HG03442 (cell line): ENCODE measurements around the gene SDCCAG8.
A peak's percentile ranks its signal among the peaks of the same experiment; 100 is the strongest.

Experiments used
- ATAC-seq: cut with Tn5 transposase; IDR thresholded peaks from one replicate; pipeline ENCODE4 v1.9.1; 2021; ENCODE audit warnings: mild to moderate bottlenecking, moderate library complexity; ENCODE audit not compliant: unreplicated experiment

SDCCAG8 gene

DNA sequence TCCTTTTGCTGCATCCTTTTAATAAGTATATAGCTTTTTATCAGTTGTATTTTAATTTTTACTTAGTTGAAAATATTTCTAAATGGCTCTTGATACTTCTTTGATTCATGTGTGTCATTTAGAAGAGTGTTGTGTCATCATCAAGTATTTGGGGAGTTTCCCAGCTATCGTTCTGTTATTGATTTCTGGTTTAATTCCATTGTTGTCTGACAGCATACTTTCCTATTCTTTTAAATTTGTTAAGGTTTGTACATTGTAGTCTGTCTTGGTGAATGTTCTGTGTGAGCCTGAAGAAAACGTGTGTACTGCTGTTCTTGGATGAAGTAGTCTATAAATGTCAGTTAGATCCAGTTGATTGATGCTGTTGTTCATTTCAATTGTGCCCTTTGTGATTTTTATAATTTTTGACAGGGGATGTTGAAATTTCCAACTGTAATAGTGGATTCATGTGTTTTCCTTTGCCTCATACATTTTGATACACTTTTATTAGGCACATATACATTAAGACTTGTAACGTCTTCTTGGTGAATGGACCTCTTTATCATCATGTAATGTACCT lies 24.8 kb downstream of the SDCCAG8 start:
- ATAC-seq, result no peak

DNA sequence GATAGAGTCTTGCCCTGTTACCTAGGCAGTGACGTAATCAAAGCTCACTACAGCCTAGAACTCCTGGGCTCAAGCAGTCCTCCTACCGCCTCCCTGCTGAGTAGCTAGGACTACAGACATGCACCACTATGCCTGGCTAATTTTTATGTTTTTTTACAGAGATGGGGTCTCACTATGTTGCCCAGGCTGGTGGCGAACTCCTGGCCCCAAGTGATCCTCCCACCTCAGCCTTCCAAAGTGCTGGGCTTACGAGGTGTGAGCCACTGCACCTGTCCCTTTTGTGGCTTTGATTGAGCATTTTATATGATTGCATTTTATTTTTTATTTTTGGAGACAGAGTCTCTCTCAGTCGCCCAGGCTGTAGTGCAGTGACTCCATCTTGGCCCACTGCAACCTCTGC lies 25.8 kb downstream of the SDCCAG8 start:
- no peak for ATAC-seq

DNA sequence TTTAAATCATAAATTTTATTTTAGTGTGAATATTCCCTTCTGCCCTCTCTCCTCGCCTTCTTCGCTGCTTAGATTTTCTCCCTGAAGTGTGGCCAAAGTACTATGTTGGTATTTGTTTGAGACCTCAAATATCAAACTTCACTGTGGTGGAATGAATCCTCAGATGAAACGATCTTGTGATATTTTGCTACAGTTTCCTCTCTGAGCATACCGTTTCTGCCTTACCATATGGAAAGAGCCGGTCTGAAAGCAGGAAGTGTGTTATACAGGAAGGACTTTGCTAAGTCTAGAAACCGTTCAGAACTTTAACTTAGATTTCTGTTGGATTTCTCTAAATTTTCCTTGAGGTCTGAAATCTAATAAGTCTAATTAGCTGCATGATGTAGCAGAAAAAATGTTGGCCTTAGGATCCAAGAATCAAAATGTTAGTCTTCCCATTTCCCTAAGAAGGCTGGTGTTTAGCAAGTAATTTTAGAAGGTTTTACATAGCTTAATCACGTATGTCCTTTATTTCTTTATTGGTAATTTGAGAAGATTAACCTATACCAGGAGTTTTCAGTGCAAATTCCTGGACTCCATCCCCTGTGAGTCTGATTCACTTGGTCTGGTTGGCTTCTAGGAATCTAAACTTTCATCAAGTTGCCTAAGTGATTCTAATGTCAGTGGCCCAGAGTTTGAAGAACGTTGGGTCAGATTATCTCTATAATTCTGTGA lies 30.7 kb downstream of the SDCCAG8 start:
- no peak for ATAC-seq

DNA sequence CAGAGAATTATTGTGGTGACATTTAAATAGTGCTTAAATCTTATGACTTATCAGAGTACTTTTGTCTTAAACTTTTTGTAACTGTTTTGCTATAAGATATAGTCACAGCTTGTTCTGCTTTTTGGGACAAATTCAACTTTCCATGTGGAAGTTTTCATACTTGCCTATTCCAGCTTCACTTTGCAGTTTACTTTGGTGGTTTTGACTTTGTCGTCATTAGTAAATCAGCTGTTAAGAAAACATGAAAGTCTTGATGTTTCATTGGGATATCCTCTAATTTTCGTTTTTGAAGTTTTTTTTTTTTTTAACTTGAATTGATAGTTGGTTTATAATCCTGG lies 31.3 kb downstream of the SDCCAG8 start:
- ATAC-seq, result no peak

DNA sequence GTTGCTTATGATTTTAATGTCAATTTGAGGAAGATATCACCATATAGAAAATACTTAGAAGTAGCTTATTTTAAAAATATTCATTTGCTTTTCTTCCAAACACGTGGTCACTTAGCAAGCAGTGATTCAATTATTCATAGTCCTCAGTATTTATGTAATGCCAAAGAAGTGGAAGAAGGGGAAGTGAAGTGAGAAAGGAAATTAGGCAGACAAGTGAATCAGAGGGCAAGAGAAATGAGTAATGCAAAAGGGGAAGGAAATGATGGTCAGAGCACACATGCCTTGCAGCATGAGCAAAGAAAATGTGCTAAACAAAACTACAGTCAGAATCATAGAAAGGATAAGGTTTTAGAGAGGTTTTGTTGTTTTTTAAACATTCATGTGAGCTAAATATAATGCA lies 31.8 kb downstream of the SDCCAG8 start:
- ATAC-seq, result peak; percentile 99

DNA sequence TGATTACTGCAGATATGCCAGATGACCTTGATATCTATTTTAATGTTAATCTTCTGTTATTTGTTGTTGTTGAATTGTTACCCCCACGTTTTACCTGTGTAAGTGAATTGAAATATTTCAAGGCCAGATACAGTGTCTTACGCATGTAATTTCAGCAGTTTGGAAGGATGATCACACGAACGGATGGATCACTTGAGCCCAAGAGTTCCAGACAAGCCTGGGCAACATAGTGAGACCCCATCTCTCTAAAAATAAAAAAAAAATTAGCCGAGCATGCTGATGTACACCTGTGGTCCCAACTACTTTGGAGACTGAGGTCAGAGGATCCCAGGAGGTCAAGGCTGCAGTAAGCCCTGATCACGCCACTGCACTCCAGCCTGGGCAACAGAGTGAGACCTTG lies 32.2 kb downstream of the SDCCAG8 start:
- no peak for ATAC-seq

DNA sequence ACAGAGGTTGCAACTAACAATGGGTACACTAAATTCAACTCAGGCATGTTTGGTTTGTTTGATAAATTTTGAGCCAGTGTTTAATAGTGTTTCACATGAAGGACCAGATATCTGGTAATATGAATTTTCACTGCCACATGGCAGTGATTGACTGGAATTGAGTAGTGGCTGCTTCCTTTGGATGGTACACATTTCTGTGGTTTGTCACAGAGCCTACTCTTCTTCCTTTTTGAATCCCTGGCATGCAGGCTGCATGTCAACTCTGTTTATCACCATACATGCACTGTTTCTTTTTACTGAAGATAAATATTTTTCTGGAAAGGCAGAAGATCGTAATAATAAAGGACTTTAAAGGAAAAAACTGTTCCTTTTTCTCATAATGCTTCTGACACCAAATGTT lies 35.5 kb downstream of the SDCCAG8 start:
- no peak for ATAC-seq

DNA sequence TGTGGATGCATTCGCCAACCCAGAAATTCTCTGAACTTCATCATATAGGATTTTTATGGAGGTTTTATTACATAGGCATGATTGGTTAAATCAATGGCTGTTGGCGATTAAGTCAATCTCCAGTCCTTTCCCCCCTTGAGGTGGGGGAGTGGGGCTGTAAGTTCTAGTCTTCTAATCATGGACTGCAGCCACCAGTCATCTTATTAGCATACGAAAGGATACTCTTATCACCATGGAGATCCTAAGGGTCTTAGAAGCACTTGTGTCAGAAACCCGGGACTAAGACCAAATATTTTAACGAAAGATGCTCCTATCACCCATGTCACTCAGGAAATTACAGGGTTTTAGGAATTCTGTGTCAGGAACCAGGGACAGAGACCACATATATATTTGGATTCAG lies 36.3 kb downstream of the SDCCAG8 start:
- no peak for ATAC-seq

DNA sequence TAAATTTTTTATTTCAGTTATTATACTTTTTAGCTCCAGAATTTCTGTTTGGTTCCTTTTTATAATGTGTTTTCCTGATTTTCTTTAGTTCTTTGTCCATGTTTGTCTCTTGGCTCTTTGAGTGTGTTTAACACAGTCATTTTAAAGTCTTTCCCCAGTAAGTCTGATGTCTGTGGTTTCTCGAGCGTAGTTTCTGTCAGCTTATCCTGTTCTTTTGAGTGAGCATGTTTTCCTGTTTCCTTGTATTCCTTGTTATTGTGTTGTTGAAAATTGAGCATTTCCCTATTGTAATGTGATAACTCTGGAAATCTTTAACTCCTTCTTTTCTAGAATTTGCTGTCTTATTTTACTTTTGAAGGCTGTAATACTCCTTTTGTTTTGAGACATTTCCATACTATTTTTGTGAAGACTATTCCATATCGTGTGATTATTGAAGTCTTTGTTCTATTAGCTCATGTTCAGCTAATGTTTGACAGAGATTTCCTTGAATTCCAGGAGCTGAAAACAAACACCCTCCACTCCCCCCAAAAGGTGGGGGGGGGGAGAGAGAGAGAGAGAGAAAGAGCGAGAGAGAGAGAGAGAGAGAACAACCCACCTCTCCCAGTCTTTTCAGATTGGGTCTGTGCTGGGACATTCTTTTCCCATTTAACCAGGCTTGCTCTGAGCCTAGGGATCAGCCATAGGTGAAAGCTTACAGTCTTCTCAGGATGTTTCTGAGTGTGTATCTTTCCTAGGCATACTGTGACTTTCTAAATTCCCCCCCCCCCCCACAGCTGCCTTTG lies 38.3 kb downstream of the SDCCAG8 start:
- ATAC-seq, result no peak

DNA sequence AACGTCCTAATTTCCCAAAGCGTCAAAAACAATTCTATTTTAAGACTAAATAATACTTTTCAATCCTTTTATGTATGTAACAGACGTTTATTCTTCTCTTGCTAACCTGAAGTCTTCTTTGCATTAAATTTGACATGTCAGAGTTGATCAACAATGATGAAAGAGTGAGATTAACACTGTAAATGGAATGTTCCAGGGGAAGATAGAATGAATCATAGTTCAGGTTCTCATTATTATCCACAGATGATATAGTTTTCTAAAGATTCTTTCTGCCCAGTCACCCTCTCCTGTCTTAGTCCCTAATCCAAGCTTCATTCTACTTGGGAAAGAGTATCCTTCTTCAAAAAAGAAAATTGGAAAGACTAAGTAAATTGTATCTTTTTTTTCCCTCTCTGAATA lies 38.9 kb downstream of the SDCCAG8 start:
- ATAC-seq, result no peak

DNA sequence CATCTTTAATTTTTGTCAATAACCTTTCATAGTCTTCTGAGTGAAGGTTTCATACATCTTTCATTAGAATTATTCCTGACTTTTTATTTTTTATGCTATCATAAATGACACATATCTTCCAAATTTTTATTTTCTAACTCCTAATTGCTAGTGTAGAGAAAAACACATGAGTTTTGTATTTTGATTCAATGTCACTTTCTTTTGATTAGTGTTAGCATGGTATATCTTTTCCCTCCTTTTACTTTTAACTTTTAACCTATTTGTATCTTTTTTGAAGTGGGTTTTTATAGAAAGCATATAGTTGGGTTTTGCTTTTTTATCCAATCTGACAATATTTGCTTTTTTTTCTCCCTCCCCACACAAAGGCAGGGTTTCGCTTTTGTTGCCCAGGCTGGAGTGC lies 43.2 kb downstream of the SDCCAG8 start:
- no peak for ATAC-seq

DNA sequence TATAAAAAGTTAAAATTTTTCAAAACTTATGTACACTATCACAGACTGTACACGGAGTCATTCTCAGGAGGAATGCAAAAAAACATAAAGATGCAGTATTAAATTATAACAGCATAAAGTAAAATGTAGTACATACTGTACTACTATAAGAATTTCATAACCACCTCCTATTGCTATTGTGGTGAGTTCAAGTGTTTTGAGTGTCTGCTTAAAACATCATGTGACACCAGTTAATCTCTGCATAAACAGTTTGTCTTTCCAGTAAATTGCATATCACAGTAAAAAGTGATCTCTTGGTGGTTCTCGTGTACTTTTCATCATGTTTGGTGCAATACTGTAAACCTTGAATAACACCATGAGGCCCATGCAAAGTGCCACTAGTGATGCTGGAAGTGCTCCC lies 45.2 kb downstream of the SDCCAG8 start:
- no peak for ATAC-seq

DNA sequence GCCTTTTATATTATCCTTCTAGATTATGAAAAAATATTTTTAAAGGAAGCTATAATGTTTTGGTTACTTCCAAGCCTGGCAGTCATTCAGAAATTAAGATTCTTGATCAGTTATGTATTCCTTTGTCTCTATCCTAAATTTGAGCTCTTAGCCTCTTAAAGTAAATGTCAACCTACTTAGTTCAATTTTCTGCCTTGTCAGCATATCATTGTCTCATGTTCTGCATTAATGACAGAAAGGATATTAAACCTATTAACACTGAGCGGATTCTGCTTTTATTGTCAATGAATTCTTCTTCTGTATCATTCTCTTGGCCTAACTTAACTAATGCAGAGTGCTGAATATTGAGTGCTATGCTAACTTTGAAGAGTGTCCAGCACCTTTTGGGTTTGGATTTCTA lies 56.0 kb downstream of the SDCCAG8 start:
- ATAC-seq, result no peak

DNA sequence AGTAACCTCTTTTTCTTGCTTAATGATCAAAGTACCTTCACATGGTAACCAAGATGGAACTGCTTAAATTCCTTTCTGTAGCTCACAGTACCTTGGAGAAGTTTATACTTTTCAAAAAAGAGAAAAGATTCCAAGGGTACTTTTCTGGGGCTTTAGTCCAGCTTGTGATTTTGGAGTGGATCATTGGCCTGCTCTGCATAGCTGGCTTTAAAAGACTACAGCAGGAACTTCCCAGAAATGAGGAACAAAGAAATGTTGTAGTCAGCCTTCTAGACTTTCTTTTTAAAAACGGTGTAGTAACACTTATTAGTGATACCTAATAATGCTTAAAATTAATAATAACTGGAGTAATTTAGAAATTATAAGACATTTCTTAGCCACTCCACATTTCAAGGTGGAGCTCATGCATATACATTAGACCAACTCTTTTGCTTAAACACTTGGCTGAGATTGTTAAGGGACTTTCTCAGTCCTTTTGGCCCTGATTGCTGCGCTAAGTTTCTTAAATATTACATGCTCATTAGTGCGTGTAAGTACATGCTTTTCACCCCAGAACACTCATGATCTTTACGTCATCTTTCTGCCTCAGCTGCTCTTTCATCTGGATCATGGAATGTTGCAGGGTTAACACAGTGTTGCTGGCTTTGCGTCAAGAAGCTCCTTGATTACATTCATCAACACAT lies 57.3 kb downstream of the SDCCAG8 start:
- peak; percentile 21 for ATAC-seq

DNA sequence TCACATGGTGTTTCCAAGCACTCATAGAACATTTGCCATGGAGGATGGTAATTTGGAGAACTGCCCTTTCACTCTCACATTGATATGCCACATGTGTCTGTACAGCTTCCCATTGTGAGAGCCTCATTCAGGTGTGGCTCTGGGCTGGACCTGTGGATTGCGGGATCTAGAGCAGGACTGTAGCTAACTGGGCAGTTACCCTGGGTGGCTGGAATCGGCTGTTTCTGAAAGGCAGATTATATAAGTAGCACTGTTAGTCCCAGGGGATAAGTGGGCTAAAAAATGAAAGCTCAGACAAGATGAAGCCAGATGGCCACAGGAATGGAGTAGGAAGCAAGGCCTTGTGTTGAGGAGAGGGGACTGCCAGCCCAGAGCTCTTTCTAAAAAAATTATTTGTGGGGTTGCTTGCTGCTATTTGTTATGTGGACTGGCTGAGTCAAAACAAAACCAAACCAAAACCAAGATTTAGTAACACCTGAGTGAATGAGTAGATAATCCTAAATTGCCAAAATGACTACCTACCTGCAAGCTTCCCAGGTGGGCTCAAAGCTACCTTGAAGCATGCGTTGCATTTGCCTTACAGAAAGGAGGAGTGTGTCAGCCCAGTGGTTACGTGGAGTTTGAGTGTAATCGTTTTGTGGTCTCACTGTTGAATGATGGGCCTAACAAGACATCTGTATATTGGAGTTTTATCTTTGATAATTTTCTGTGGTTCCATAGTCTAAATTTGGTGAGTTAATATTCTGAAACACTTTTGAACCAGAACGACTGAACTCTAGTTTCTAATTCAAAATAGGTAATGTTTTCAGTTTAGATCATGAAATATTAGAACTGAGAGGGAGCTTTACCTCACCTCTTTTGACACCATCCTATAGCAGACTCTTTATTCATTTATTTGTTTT lies 58.0 kb downstream of the SDCCAG8 start:
- ATAC-seq, result peak; percentile 73

DNA sequence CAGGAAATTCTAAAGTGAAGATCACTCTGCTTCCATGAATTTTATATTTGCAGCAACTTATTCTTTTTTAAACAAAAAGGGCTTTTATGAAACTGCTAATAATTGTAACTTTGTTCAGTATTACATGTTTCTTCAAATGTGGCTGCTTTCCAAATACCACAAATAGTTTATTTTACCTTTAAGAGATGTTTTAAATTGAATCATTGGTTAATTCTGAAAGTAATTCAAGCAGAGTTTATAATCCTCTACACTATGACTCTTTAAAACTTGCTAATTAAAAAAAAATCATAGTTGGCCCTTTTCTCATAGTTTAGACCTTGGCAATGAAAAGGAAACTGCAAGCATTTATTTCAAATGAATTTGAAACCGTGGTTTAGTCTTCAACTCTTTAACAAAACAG lies 59.6 kb downstream of the SDCCAG8 start:
- no peak for ATAC-seq

DNA sequence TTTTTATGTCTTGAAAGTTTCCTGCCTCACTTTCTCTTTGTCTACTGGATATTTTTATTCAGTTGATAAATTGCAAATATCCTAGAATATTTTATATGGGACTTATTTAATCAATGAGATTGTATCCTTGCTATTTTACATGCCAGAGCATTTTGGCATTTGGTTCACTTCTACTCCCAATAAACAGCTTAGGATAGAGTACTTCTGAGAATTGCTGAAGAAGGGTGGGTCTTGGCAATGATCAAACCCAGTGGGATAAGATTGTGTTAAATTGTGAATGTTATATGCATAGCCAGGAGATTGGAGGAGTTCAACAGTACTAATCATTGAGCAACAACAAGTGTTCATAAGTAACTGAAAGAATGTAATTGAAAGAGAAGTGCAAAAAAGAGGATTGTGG lies 60.1 kb downstream of the SDCCAG8 start:
- ATAC-seq, result no peak

DNA sequence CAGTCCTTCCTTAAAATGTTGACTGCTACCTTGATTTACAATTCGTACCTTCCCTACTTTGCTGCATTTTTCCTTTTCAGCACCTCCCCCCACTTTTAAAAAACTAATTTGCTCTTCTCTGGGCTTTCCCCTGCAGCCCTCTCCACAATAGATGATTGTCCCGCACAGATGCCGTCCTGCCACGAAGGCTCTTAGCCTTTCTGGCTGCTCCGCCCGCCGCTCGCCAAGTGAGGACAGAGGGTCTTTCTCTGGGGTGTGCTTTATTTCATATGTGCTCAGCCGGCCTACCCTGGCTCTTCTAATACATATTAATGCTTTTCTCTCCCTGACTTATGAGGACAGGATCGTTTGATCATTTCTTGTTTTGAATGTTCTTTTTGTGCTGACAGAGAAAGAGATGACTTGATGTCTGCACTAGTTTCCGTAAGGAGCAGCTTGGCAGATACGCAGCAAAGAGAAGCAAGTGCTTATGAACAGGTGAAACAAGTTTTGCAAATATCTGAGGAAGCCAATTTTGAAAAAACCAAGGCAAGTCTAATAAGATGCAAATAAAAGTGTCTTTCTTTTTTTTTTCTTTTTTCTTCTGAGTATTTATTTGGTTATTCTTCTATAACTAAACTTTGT lies 60.6 kb downstream of the SDCCAG8 start:
- ATAC-seq, result no peak

DNA sequence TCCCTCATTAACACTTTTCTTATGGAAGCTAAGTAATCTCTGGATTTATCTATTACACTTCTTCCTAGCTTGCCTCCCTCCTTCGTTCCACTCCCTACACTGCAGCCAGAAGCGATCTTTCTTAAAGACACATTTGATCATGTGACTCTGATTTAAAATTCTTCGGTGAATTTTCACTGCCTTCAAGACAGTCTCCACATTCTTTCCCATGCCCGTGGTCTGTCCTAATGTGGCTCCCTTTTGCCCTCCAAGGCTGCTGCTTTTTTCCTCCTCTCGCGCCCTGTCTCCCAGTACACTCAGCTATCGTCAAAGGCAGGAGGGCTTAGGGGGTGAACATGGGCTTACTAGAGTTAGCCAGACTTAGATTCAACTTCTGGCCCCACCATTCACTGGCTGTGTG lies 64.4 kb downstream of the SDCCAG8 start:
- ATAC-seq, result no peak

DNA sequence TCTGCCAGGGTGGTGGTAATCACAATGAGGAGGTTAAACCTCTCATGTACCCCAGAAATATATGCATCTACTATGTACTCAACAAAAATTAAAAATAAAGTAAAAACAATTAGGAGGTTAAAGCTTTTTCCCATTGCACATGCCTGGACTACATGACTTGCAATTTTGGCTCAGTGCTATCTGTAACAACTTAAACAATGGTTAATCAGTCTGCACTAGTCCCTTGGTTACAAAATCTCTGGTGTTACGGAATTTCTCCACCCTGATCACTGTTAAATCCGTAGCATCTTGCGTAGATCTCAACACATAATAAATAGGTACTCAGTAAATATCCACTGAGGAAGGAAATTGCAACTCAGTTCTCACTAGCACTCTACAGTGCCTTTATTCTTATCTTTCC lies 66.5 kb downstream of the SDCCAG8 start:
- ATAC-seq, result no peak
